Caco-2 (cell line): ENCODE results near the gene NOSIP. TPM values are rescaled to one million over a fixed set of nuclear protein-coding genes. Genes with fewer than 3 reads are reported as not detected.

Experiments used
- BruUV-seq: library from RNA; stranded (reverse); fragments of 400-500 nt; replicated peaks from 2 replicates; lab custom pipeline; 2021; lab: Mats Ljungman, UMichigan
- CTCF ChIA-PET: fragments of 300-600 bp; sonication (Branson Sonifier 250); formaldehyde crosslinking; loops from one replicate; lab custom pipeline; 2022; ENCODE audit warnings: antibody characterized with exemption; lab: Charles Lee
- POLR2A ChIA-PET: fragments of 300-600 bp; sonication (Branson Sonifier 250); formaldehyde crosslinking; loops from one replicate; lab custom pipeline; 2022; ENCODE audit warnings: antibody characterized with exemption; lab: Charles Lee
- DNase-seq, 2 experiments: peaks; one replicate each; pipeline versions ENCODE4 v3.0.0 to v3.0.0-alpha.2; 2020 to 2022
- H3K27me3 ChIP-seq: replicated peaks from 2 replicates; pipeline ENCODE4 v1.6.0; 2011; ENCODE audit warnings: low read length; ENCODE audit not compliant: control insufficient read depth, insufficient read depth
- H3K36me3 ChIP-seq: 2 replicates; pipeline ENCODE4 v1.5.1; 2011; ENCODE audit warnings: low read length; ENCODE audit not compliant: control insufficient read depth, insufficient read depth
- H3K4me1 ChIP-seq: fragments of 250-450 bp; sonication (Bioruptor Pico); 2 replicates; pipeline ENCODE4 v1.5.1; 2020; ENCODE audit warnings: mild to moderate bottlenecking
- H3K4me3 ChIP-seq: 2 replicates; pipeline ENCODE4 v1.5.1; 2011; ENCODE audit warnings: low read depth, mild to moderate bottlenecking, control low read depth, low read length
- H3K9me3 ChIP-seq: fragments of 250-450 bp; sonication (Bioruptor Pico); 2 replicates; pipeline ENCODE4 v1.5.1; 2020; ENCODE audit warnings: mild to moderate bottlenecking, moderate library complexity
- H3K27ac Mint-ChIP-seq: one replicate; pipeline ENCODE4 v1.8.0; 2022; ENCODE audit warnings: mixed read lengths; ENCODE audit not compliant: unreplicated experiment
- H3K27me3 Mint-ChIP-seq: one replicate; pipeline ENCODE4 v1.8.0; 2022; ENCODE audit warnings: mixed read lengths; ENCODE audit not compliant: insufficient read depth, unreplicated experiment
- H3K36me3 Mint-ChIP-seq: one replicate; pipeline ENCODE4 v1.8.0; 2022; ENCODE audit warnings: mild to moderate bottlenecking, mixed read lengths; ENCODE audit not compliant: insufficient read depth, unreplicated experiment
- H3K4me1 Mint-ChIP-seq: one replicate; pipeline ENCODE4 v1.8.0; 2022; ENCODE audit warnings: low read depth, mixed read lengths; ENCODE audit not compliant: unreplicated experiment
- H3K4me3 Mint-ChIP-seq: one replicate; pipeline ENCODE4 v1.8.0; 2022; ENCODE audit warnings: mild to moderate bottlenecking, moderate library complexity, mixed read lengths; ENCODE audit not compliant: unreplicated experiment
- H3K9me3 Mint-ChIP-seq: one replicate; pipeline ENCODE4 v1.8.0; 2022; ENCODE audit warnings: mixed read lengths; ENCODE audit not compliant: unreplicated experiment
- intact Hi-C: fragments of 100-400 bp; cut with micrococcal nuclease; formaldehyde crosslinking; loops from one replicate; pipeline ENCODE4 v1.10.0; 2022; ENCODE audit not compliant: unreplicated experiment
- total RNA-seq: library from RNA; stranded (reverse); gene quantifications from 2 replicates; pipeline ENCODE4 v1.2.3, GENCODE V29; 2022
- TF ChIP-seq, protein P1 (sequence below), 2 experiments: fragments of 200-600 bp in 1 of 2; IDR thresholded peaks; 1 replicate in 1 of 2; 2 replicates in 1 of 2; pipeline versions ENCODE4 v1.5.1 to v1.8.0; 2011 to 2022; ENCODE audit warnings: antibody characterized with exemption in 1 of 2, control low read depth in 1 of 2, inconsistent platforms in 1 of 2, low read depth in 1 of 2, low read length in 1 of 2, mild to moderate bottlenecking in 1 of 2, moderate library complexity in 1 of 2; ENCODE audit not compliant: insufficient read depth in 1 of 2, severe bottlenecking in 1 of 2, unreplicated experiment in 1 of 2

NOSIP gene
- total RNA-seq, 1 experiment from 2014 or later: 74.7 TPM

DNA sequence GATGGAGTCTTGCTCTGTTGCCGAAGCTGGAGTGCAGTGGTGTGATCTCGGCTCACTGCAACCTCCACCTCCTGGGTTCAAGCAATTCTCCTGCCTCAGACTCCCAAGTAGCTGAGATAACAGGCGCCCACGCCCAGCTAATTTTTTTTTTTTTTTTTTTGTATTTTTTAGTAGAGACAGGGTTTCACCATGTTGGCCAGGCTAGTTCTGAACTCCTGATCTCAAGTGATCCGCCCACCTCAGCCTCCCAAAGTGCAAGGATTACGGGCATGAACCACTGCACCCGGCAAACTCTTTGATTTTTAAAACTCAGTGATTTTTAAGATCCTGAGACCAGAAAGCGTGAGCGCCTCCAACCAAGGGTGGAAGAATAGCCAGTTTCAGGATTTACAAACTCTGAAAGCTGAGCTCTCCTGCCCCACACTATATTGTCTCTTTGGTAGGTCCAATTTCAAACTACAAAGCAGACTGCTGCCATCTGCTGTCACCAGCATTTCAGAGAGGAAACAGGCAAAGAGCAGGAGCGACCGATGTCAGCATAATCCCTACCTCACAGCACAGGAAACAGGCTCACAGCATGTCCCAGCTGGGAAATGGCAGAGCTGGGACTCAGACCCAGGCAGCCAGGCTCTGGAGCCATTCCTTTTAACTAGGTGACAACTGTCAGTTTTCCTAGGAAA is 9.2 kb downstream of the NOSIP start:
- intact Hi-C loops: loop anchor here (1.0 to 2.0 kb wide), 4 partner anchors 18 to 178 kb away; no protein-coding TSS in a partner anchor
- CTCF ChIA-PET: interaction anchor here (0.6 to 2.8 kb wide), 13 partner anchors 9 to 320 kb away, joined by 3 to 48 read pairs (median 6); partner anchors contain the start of genes ALDH16A1, FCGRT, NOSIP and PRRG2
- H3K36me3 Mint-ChIP-seq: peaks cover 41% of the 10 kb centered on the region
- POLR2A ChIA-PET: interaction anchor here (1.4 kb wide), 1 partner anchor 25 kb away, joined by 3 read pairs; no protein-coding TSS in a partner anchor
- no peaks in the 10 kb centered on the region for H3K27me3 Mint-ChIP-seq
- Histone ChIP-seq H3K27me3 (no peaks in the 10 kb centered on the region), H3K9me3 (no peaks in the 10 kb centered on the region), H3K36me3 (no peaks in the 10 kb centered on the region; the same call in 1 of the 2 replicates), H3K4me3 (no peak overlapping the region), H3K4me1 (peaks cover 5% of the 10 kb centered on the region; the same call in 1 of the 2 replicates)
- peak; percentile 47 to 64 for DNase-seq
- H3K4me3 Mint-ChIP-seq: no peak overlapping the region
- H3K27ac Mint-ChIP-seq: no peak overlapping the region
- no peaks in the 10 kb centered on the region for H3K9me3 Mint-ChIP-seq
- no TSS peak for BruUV-seq
- TF ChIP-seq, protein P1, sequence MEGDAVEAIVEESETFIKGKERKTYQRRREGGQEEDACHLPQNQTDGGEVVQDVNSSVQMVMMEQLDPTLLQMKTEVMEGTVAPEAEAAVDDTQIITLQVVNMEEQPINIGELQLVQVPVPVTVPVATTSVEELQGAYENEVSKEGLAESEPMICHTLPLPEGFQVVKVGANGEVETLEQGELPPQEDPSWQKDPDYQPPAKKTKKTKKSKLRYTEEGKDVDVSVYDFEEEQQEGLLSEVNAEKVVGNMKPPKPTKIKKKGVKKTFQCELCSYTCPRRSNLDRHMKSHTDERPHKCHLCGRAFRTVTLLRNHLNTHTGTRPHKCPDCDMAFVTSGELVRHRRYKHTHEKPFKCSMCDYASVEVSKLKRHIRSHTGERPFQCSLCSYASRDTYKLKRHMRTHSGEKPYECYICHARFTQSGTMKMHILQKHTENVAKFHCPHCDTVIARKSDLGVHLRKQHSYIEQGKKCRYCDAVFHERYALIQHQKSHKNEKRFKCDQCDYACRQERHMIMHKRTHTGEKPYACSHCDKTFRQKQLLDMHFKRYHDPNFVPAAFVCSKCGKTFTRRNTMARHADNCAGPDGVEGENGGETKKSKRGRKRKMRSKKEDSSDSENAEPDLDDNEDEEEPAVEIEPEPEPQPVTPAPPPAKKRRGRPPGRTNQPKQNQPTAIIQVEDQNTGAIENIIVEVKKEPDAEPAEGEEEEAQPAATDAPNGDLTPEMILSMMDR (IDR thresholded peaks at IDR 0.05; ENCODE audit: insufficient read depth in 1 of 2, low read depth in 1 of 2, low read length in 1 of 2, severe bottlenecking in 1 of 2, unreplicated experiment in 1 of 2): peak in 1 of 2 experiments; percentile 58
- peaks cover 17% of the 10 kb centered on the region for H3K4me1 Mint-ChIP-seq

- peak overlapping the region; percentile 2 for H3K27ac Mint-ChIP-seq
- no peaks in the 10 kb centered on the region for H3K27me3 Mint-ChIP-seq
- TF ChIP-seq, protein P1 (IDR thresholded peaks at IDR 0.05; ENCODE audit: insufficient read depth in 1 of 2, low read depth in 1 of 2, low read length in 1 of 2, severe bottlenecking in 1 of 2, unreplicated experiment in 1 of 2): peak; percentile 98 to 99
- no peaks in the 10 kb centered on the region; the same call in 1 of the 2 replicates for H3K36me3 ChIP-seq
- ChIA-PET CTCF (interaction anchor here (0.6 to 2.8 kb wide), 23 partner anchors 9 to 299 kb away, joined by 3 to 48 read pairs (median 7); partner anchors contain the start of genes BCL2L12, FCGRT, IRF3 and NOSIP), POLR2A (interaction anchor here (0.6 to 1.4 kb wide), 4 partner anchors 10 to 74 kb away, joined by 3 read pairs; partner anchors contain the start of genes NOSIP and RPS11)
- H3K9me3 Mint-ChIP-seq: no peaks in the 10 kb centered on the region
- H3K36me3 Mint-ChIP-seq: peaks cover 41% of the 10 kb centered on the region
- peaks cover 17% of the 10 kb centered on the region for H3K4me1 Mint-ChIP-seq
- H3K4me1 ChIP-seq: peaks cover 5% of the 10 kb centered on the region; the same call in 1 of the 2 replicates
- H3K9me3 ChIP-seq: no peaks in the 10 kb centered on the region
- DNase-seq: peak; percentile 75 to 84
- H3K4me3 Mint-ChIP-seq: no peak overlapping the region
- no peaks in the 10 kb centered on the region for H3K27me3 ChIP-seq
- no peak overlapping the region for H3K4me3 ChIP-seq
- intact Hi-C loops: loop anchor here (1.0 to 2.0 kb wide), 3 partner anchors 23 to 177 kb away; no protein-coding TSS in a partner anchor
- BruUV-seq: no TSS peak
These were observed 10.1 kb downstream of the NOSIP start for GRCh38 chr19:49570138-49570856.
